Measurements from ENCODE around the gene ERP29. TPM values are rescaled to one million over a fixed set of nuclear protein-coding genes. Genes with fewer than 3 reads are reported as not detected.
A peak's percentile ranks its signal among the peaks of the same experiment; 100 is the strongest.
"Not testable (repeated sequence)": the region's sequence is repeated elsewhere in the genome, so short reads cannot be mapped to it uniquely, and the experiment has no call there.

Gene ERP29
- 55.0 TPM for total RNA-seq
- long read RNA-seq, transcript ERP29-202 (2 exons, 1,333 nt), result minor isoform, 5 of 96 reads
- long read RNA-seq, transcript ERP29-201 (3 exons, 1,735 nt), result major isoform, 85 of 96 reads
- long read RNA-seq, partial matches to known transcripts, result 2 of 96 reads
- long read RNA-seq, other reads (novel, unspliced or antisense), result 4 of 96 reads

DNA sequence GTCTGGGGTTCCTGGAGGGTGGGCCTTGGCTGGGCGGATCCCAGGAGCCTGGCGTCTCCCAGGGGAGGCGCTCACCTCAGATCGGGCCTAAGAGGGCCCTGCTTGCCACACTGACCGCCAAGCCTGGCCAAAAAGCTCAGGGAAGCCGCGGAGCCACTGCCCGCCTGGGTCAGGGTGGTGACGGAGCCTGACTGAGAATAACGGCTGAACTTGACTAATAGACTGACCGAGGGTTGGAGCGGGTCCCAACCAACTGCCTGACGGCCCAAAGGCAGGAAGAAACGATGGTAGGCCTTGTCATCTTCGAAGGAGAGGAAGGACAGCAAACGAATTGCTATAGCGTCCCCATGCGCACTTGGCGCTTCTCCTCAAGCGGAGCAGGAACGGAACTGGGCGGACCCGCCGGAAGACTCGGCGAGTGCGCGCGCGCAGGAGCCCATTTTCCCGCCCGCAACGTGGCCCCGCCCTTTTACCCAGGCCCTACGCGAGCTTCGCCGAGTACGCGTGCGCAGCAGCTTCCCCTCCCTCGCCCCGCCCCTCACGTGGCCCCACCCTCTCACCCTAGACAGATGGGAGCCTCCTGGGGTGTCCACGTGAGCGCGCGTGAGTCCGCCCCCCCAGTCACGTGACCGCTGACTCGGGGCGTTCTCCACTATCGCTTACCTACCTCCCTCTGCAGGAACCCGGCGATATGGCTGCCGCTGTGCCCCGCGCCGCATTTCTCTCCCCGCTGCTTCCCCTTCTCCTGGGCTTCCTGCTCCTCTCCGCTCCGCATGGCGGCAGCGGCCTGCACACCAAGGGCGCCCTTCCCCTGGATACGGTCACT lies at the start of gene ERP29, which contains the start of gene TMEM116:
Gene ERP29 (plus strand): TSS at position 652 of the 826 bp plus-strand sequence. CDS start 40 bp downstream, at position 692.
Gene TMEM116 (minus strand): TSS at position 391 of the 826 bp plus-strand sequence. CDS start 7,895 bp downstream, outside the sequence.
- peak; percentile 93 for ATAC-seq
- intact Hi-C loops (cut with micrococcal nuclease), result loop anchor here (10.0 kb wide), 1 partner anchor 68 kb away; no protein-coding TSS in a partner anchor

DNA sequence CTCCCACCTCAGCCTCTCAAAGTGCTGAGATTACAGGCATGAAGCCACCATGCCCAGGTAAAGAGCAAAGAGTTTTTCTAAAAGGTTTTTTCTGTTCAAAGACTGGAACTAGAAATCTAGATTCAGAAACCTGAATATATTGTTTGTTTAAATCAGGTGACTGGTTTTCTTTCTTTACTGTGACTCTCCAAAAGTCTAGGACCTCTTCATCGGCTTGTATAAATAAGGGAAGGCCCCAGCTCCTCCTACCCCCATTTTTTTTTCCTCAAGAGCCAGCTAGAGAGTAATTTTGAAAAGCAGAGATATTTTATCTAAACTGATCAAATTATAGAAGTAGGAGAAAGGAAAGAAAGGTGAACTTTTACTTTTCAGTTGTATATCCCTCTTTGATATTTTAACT lies 48.3 kb upstream of the ERP29 start:
- intact Hi-C loops (cut with micrococcal nuclease), result no loop called here
- DNase-seq (no peak), ATAC-seq (no peak)

More for the DNA sequence above, at the start of gene ERP29, which contains the start of gene TMEM116:
- peak; percentile 100 for DNase-seq

DNA sequence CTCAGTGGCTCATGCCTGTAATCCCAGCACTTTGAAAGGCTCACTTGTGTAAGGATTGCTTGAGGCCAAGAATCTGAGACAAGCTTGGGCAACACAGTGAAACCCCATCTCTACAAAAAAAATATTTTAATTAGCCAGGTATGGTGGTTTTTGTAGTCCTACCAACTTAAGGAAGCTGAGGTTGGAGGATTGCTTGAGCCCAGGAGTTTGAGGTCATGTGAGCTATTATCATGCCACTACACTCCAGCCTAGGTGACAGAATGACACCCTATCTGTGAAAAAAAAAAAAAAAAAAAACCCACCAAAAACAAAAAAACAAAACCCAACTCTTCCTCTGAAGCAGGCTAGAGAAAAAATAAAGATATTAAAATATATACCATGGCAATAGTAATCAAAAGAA lies 41.4 kb upstream of the ERP29 start:
- ATAC-seq, result no peak
- no peak for DNase-seq
- intact Hi-C loops (cut with micrococcal nuclease), result no loop called here

DNA sequence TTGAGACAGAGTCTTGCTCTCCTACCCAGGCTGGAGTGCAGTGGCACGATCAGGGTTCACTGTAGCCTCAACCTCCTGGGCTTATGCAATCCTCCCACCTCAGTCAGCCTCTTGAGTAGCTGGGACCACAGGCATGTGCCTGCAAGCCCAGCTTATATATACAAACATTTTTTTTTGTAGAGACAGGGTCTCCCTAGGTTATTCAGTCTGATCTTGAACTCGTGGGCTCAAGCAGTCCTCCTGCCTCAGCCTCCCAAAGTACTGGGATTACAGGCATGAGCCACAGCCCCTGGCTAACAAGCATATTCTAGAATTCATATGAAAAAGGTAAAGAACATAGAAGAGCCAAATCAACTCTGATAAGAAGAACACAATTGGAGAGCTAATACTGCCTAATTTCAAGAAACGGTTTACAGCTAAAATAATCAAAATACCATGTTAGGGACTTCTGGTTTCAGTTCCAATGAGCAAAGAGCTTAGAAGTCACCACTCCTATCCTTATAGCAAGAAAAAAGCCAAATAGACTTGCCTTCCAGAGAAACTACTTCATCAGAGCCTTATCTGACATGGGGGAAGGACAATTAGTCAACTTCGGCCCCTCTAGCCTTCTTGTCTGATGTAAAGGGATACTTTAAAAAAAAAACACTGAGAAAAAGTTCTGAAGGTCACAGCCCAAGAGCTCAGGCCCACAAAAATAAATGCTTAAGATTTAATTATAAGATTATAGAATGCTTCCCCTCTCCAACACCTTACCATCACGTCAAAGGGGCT lies 37.9 kb upstream of the ERP29 start:
- intact Hi-C loops (cut with micrococcal nuclease), result no loop called here
- no peak for DNase-seq
- no peak for ATAC-seq

DNA sequence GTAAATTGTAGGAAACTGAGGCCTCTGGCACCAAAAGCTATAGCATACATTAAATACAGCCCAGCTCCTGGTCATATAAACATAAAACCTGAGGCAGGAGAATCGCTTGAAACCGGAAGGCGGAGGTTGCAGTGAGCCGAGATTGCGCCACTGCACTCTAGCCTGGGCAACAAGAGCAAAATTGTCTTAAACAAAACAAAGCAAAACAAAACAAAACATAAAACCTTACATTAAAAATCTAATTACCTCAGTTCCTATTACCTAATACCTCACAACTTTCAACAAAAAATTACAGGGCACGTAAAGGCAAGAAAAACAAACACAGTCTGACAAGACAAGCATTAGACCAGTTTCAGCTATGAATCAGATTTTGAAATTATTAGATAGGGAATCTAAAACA lies 36.9 kb upstream of the ERP29 start:
- DNase-seq, result no peak
- ATAC-seq, result no peak
- intact Hi-C loops (cut with micrococcal nuclease), result no loop called here

DNA sequence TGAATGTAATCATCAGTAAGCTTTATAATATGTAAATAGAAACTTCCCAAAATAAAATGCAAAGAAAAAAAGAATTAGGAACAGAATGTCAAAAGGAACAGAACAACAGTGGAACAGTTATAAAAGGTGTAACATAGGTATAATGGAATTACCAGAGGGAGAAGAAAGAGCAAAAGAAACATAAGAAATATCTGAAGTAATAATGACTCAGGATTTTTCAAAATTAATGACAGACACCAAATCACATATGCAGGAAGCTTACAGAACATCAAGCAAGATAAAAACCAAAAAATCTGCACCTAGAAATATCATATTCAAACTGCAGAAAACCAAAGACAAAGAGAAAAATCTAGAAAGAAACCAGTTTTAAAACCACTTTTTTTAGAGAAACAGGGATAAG lies 36.4 kb upstream of the ERP29 start:
- DNase-seq (no peak), ATAC-seq (no peak)
- intact Hi-C loops (cut with micrococcal nuclease), result no loop called here

DNA sequence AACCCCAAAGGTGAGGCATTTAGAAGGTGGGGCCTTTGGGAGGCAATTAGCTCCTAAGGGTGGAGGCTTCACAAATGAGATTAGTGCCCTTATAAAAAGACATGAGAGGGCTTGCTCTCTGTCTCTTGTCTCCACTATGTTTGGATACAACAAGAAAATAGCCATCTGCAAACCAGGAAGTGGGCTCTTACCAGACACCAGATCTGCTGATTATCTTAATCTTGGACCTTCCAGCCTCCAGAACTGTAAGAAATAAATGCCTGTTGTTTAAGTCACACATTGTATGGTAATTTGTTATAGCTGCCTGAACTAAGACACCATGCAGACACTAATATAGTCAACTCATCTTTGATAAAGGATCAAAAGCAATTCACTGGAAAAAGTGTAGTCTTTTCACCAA lies 34.7 kb upstream of the ERP29 start:
- ATAC-seq (no peak), DNase-seq (no peak)
- intact Hi-C loops (cut with micrococcal nuclease), result no loop called here

DNA sequence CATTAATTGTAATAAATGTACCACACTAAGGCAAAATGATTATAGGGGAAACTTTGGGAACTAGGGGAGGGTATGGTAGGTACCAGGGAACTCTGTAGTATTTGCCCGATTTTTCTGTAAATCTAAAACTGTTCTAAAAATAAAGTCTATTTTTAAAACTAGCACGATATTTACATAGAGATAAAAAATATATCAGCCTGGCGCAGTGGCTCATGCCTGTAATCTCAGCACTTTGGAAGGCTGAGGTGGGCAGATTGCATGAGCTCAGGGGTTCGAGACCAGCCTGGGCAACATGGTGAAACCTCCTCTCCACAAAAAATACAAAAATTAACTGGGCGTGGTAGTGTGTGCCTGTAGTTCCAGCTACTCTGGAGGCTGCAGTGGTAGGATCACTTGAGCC lies 32.6 kb upstream of the ERP29 start:
- ATAC-seq, result no peak
- intact Hi-C loops (cut with micrococcal nuclease), result no loop called here
- DNase-seq, result no peak

DNA sequence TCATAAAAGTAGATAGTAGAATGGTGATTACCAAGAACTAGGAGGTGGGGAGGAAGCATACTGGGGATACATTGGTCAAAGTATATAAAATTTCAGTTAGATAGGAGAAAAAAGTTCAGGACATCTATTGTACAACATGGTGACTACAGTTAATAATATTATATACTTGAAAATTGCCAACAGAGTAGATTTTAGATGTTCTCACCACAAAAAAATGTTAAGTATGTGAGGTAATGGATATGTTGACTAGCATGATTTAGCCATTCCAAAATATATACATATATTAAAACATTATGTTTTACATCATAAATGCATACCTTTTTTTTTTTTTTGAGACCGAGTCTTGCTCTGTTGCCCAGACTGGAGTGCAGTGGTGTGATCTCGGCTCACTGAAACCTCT lies 31.2 kb upstream of the ERP29 start:
- intact Hi-C loops (cut with micrococcal nuclease), result no loop called here
- DNase-seq (no peak), ATAC-seq (no peak)

DNA sequence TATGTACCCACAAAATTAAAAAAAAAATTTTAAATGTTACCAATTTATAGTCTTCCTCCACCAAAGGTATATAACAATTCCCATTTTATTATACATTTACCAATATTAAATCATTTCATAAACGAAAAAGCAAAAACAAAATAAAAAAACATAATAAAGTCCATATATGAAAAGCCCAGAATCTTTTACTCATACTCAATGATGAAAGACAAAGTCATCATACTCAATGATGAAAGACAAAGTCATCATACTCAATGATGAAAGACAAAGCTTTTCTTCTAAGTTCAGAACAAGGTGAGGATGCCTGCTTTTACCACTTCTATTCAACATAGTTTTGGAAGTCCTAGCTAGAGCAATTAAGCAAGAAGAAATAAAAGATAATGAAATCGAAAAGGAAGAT lies 28.4 kb upstream of the ERP29 start:
- intact Hi-C loops (cut with micrococcal nuclease), result no loop called here
- ATAC-seq (no peak), DNase-seq (no peak)

DNA sequence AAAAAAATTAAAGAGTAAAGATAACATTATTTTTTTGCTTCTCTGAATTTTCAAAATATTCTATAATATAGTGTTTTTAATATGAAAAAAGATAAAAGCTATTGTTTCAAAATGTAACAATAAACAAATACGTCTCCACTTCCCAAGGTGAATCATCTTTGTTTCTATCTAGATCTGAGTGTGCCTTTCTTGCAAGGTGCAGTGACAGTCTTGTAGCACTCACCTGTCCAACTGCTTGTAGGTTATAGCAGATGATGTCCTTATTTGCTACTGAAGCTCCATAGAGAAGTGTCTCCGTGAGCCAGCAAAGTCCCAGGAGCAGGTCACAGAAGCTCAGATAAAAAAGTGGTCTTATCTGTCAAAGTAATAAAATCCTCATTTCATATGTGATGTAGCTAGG lies 21.7 kb upstream of the ERP29 start:
- ATAC-seq, result no peak
- no peak for DNase-seq
- intact Hi-C loops (cut with micrococcal nuclease), result no loop called here

DNA sequence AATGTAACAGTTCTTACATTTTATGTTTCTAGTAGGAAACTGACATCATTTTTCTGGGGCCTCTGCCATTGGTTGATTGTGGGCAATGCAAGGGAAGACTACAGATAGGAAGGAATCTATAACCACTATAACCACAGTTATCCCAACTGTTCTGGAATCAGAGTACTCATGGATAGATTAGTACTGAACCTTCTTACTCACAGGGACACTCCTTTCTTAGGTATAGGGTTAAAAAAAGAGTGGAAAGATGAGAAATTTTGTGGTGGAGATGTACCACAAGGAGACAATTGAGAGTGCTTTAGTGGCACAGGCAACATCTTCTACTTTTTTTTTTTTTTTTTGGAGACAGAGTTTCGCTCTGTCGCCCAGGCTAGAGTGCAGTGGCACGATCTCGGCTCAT lies 21.3 kb upstream of the ERP29 start:
- intact Hi-C loops (cut with micrococcal nuclease), result no loop called here
- ATAC-seq (no peak), DNase-seq (no peak)

DNA sequence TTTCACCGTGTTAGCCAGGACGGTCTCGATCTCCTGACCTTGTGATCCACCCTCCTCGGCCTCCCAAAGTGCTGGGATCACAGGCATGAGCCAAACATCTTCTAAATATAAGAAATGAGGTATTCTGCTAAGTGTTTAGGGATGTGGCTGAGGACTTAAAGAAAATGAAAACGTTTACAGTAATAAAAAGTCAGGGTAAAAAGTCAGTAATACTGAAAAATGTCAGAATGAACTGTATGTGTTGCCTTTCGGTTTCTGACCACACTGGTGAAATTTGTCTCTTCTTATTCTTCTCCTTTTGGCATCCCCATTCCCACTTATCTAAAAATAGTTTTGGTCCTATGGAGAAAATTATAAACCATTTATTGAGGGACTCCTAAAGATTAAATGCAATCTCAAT lies 20.8 kb upstream of the ERP29 start:
- ATAC-seq (no peak), DNase-seq (no peak)
- intact Hi-C loops (cut with micrococcal nuclease), result no loop called here

DNA sequence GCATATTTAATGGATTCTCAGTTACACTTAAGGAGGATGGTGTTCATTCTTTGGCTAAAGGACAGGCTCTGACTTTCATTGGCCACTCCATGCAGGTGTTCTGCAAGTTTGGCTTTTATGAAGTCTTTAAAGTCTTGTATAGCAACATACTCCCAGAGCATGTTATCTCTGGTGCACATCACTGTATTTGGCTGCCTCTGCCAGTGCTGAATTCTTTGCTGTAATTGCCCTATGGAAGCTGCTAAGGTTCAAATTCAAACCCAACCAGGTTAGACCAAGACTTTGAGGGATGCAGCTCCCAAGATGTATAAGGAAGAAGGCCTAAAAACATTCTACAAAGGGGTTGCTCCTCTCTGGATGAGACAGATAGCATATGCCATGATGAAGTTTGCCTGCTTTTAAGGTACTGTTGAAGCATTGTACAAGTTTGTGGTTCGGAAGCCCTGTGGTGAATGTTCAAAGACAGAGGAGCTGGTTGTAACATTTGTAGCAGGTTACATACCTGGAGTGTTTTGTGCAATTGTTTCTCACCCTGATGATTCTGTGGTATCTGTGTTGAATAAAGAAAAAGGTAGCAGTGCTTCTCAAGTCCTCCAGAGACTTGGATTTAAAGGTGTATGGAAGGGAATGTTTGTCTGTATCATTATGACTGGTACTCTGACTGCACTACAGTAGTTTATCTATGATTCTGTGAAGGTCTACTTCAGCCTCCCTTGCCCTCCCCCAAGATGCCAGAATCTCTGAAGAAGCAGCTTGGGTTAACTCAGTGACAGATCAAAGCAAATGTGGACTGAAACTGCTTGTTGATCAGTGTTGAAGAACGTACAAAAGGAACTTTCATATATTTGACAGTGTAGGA lies 19.7 kb upstream of the ERP29 start:
- no peak for DNase-seq
- ATAC-seq, result no peak
- intact Hi-C loops (cut with micrococcal nuclease), result no loop called here

DNA sequence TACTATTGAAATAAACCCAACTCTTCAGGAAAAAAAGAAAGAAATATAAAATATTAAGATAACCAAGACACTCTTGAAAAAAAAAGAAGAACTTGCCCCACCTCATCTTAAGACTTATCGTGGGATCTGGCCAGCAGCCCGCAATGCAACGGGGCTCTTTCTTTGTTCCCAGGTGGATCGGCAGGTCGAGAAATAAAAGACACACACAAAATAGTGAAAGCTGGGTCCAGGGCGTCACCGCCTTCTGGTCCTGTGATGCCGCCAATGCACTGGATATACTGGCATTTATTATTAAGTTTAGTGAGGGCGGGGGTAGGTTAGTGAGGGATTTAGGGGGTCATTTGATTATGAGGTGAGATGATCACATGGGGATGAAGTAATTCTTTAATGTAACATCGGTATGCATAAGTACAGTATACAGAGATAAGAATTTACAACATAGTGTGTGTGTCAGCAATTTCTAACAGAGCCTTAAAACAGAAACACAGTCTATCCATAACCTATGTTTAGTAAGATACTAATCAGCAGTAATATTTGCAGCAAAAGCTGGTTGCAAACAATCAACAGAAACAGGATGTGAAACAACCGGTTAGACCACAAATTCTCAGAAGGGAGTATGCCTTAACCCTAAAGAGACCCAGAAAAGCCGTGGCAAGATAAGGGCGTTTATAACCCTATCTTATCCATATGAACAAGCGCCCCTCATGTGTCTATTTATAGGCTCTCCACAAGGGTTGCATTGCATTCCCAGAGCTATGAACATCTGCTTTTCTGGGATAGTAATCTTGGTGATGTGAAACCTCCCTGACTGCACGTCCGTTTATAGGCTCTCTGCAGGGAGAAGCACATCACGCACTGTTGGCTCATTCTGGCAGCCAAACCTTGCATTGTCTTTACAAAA lies 18.8 kb upstream of the ERP29 start:
- intact Hi-C loops (cut with micrococcal nuclease); ATAC-seq; DNase-seq: not testable (repeated sequence)

DNA sequence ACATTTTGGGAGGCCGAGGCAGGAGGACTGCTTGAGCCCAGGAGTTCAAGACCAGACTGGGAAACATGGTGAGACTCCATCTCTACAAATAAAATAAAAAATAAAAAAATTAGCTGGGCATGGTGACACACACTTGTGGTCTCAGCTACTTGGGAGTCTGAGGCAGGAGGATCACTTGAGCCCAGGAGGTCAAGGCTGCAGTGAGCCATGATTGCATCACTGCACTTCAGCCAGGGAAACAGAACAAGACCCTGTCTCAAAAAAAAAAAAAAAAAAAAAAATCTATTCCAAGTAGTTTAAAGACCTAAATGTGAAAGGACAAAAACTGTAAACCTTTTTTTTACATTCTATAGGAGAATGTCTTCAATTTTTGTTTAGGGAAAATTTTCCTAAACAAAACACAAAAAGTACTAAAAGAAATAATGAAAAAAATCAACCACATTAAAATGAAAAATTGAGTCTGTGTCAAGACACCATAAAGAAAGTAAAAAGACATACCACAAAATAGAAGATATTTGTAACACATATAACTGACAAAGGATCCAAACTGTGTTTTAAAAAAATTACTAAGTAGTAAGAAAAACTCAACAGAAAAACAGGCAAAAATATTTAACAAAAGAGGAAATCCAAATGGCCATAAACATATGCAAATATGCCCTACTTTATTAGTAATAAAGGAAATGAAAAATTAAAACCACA lies 17.3 kb upstream of the ERP29 start:
- ATAC-seq (no peak), DNase-seq (no peak)
- intact Hi-C loops (cut with micrococcal nuclease), result no loop called here

DNA sequence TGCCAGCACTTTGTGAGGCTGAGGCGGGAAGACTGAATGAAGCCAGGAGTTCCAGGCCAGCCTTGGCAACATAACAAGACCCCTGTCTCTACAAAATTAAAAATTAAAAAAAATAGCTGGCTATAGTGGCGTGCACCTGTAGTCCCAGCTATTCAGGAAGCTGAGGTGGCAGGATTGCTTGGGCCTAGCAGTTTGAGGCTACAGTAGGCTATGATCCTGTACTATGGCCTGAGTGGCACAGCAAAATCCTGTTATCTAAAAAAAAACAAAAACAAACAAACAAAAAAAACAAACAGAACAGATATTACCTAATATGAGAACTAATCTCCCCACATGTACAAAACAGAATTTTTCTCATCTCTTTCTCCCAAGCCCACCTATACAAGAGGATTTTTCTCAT lies 15.9 kb upstream of the ERP29 start:
- DNase-seq, result no peak
- intact Hi-C loops (cut with micrococcal nuclease), result no loop called here
- no peak for ATAC-seq

DNA sequence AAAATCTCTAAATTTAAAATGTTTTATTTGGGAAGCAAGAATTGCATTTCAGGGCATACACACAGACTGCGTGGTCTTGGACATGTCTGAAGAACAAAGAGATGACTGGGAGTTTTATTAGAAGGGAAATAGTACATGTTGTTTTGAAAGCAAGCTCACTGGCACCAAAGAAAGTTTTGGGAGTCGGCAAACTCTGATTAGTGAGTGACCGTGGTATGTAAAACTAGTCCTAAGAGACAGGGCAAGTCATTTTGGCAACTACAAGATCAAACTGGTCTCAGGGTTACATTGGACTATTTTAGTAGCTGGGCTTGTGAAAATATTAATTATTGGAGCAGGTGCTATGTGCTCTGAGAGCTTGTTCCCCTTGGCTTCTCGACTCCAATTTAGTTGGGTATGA lies 15.2 kb upstream of the ERP29 start:
- ATAC-seq (peak; percentile 53), DNase-seq (no peak)
- intact Hi-C loops (cut with micrococcal nuclease), result no loop called here

Data from left ventricle myocardium superior (tissue), 1 donor.